ENCODE measurements around the gene ERBB4. TPM values are rescaled to one million over a fixed set of nuclear protein-coding genes. Genes with fewer than 3 reads are reported as not detected.

ERBB4 gene
- total RNA-seq, 1 experiment from 2014 or later: 40.6 TPM

- H3K27ac ChIP-seq (ENCODE audit: low read depth, low read length, poor library complexity, severe bottlenecking): no peak overlapping the region
- ChIA-PET CTCF (no interaction called here), POLR2A (ENCODE audit: low non-redundant PET) (no interaction called here)
- intact Hi-C loops (cut with micrococcal nuclease; ENCODE audit: unreplicated experiment): no loop called here
- no peaks in the 10 kb centered on the region for H3K27me3 ChIP-seq (replicated peaks; ENCODE audit: insufficient read depth, low read depth, low read length, poor library complexity)
- no peak overlapping the region for H3K4me3 ChIP-seq (ENCODE audit: low read depth, low read length, poor library complexity, severe bottlenecking)
- H3K36me3 ChIP-seq (ENCODE audit: insufficient read depth, low read length, poor library complexity, severe bottlenecking): no peaks in the 10 kb centered on the region
- no peak for DNase-seq (ENCODE audit: low spot score)
- TF ChIP-seq CTCF (conservative IDR thresholded peaks at IDR 0.05; ENCODE audit: low read depth, low read length): no peak
- TF ChIP-seq EZH2 (IDR thresholded peaks at IDR 0.05; ENCODE audit: borderline replicate concordance, low read depth, low read length, poor library complexity, severe bottlenecking): no peak
- peaks cover 12% of the 10 kb centered on the region for H3K4me1 ChIP-seq (ENCODE audit: insufficient read depth, low read length, poor library complexity, severe bottlenecking)
- BruUV-seq (replicated peaks): no TSS peak
- no peaks in the 10 kb centered on the region for H3K9me3 ChIP-seq (ENCODE audit: low read depth, low read length, poor library complexity, severe bottlenecking)
Observed at GRCh38 chr2:211436182-211436581, 1102.4 kb downstream of the ERBB4 start.

- intact Hi-C loops (cut with micrococcal nuclease; ENCODE audit: unreplicated experiment): no loop called here
- Histone ChIP-seq H3K27ac (ENCODE audit: low read depth, low read length, poor library complexity, severe bottlenecking) (no peak overlapping the region), H3K4me1 (ENCODE audit: insufficient read depth, low read length, poor library complexity, severe bottlenecking) (peaks cover 12% of the 10 kb centered on the region), H3K9me3 (ENCODE audit: low read depth, low read length, poor library complexity, severe bottlenecking) (no peaks in the 10 kb centered on the region), H3K36me3 (ENCODE audit: insufficient read depth, low read length, poor library complexity, severe bottlenecking) (no peaks in the 10 kb centered on the region), H3K27me3 (replicated peaks; ENCODE audit: insufficient read depth, low read depth, low read length, poor library complexity) (no peaks in the 10 kb centered on the region), H3K4me3 (ENCODE audit: low read depth, low read length, poor library complexity, severe bottlenecking) (no peak overlapping the region)
- no peak for DNase-seq (ENCODE audit: low spot score)
- POLR2A ChIA-PET (ENCODE audit: low non-redundant PET): no interaction called here
- no TSS peak for BruUV-seq (replicated peaks)
- TF ChIP-seq EZH2 (IDR thresholded peaks at IDR 0.05; ENCODE audit: borderline replicate concordance, low read depth, low read length, poor library complexity, severe bottlenecking) (no peak), CTCF (conservative IDR thresholded peaks at IDR 0.05; ENCODE audit: low read depth, low read length) (no peak)
- CTCF ChIA-PET: no interaction called here
Observed at GRCh38 chr2:211435331-211435730, 1103.3 kb downstream of the ERBB4 start.

- intact Hi-C loops (cut with micrococcal nuclease; ENCODE audit: unreplicated experiment): no loop called here
- H3K36me3 ChIP-seq (ENCODE audit: insufficient read depth, low read length, poor library complexity, severe bottlenecking): no peaks in the 10 kb centered on the region
- ChIA-PET POLR2A (ENCODE audit: low non-redundant PET) (no interaction called here), CTCF (no interaction called here)
- H3K9me3 ChIP-seq (ENCODE audit: low read depth, low read length, poor library complexity, severe bottlenecking): no peaks in the 10 kb centered on the region
- H3K4me1 ChIP-seq (ENCODE audit: insufficient read depth, low read length, poor library complexity, severe bottlenecking): peaks cover 12% of the 10 kb centered on the region
- no peak overlapping the region for H3K27ac ChIP-seq (ENCODE audit: low read depth, low read length, poor library complexity, severe bottlenecking)
- no peaks in the 10 kb centered on the region for H3K27me3 ChIP-seq (replicated peaks; ENCODE audit: insufficient read depth, low read depth, low read length, poor library complexity)
- H3K4me3 ChIP-seq (ENCODE audit: low read depth, low read length, poor library complexity, severe bottlenecking): no peak overlapping the region
- no TSS peak for BruUV-seq (replicated peaks)
- DNase-seq (ENCODE audit: low spot score): no peak
- TF ChIP-seq CTCF (conservative IDR thresholded peaks at IDR 0.05; ENCODE audit: low read depth, low read length): no peak
- no peak for TF ChIP-seq EZH2 (IDR thresholded peaks at IDR 0.05; ENCODE audit: borderline replicate concordance, low read depth, low read length, poor library complexity, severe bottlenecking)
Observed at GRCh38 chr2:211434773-211435172, 1103.8 kb downstream of the ERBB4 start.
